ENCODE data around the gene PPM1F. TPM values are rescaled to one million over a fixed set of nuclear protein-coding genes. Genes with fewer than 3 reads are reported as not detected.
A peak's percentile ranks its signal among the peaks of the same experiment; 100 is the strongest.

Gene PPM1F
- 38.8 and 45.9 TPM in 2 replicates for total RNA-seq (2014; rRNA removed; shearing (Covaris generic); ENCODE audit: low replicate concordance)

GRCh38 chr22:21952586-21953571 lies at the start of gene PPM1F:
TSS of gene PPM1F (minus strand) at chr22:21952848. CDS start at chr22:21946048, 6,800 bp downstream.
- DNase-seq (ENCODE audit: low read depth), result peak; percentile 76
- in situ Hi-C loops (cut with HindIII; ENCODE audit: low pct_unique_long_range_greater_than_20kb, low sequenced_read_pairs), result no loop called here

- DNase-seq (ENCODE audit: low read depth), result no peak
- in situ Hi-C loops (cut with HindIII; ENCODE audit: low pct_unique_long_range_greater_than_20kb, low sequenced_read_pairs), result no loop called here
These were observed 49.2 kb upstream of the PPM1F start for GRCh38 chr22:22001664-22002525.

GRCh38 chr22:21998595-21999247 lies 46.1 kb upstream of the PPM1F start:
- no peak for DNase-seq (ENCODE audit: low read depth)
- in situ Hi-C loops (cut with HindIII; ENCODE audit: low pct_unique_long_range_greater_than_20kb, low sequenced_read_pairs), result no loop called here

- DNase-seq (ENCODE audit: low read depth), result no peak
- in situ Hi-C loops (cut with HindIII; ENCODE audit: low pct_unique_long_range_greater_than_20kb, low sequenced_read_pairs), result no loop called here
These were observed 43.6 kb upstream of the PPM1F start for GRCh38 chr22:21996175-21996720.

- in situ Hi-C loops (cut with HindIII; ENCODE audit: low pct_unique_long_range_greater_than_20kb, low sequenced_read_pairs), result no loop called here
These were observed 43.0 kb upstream of the PPM1F start for GRCh38 chr22:21995660-21996059.

GRCh38 chr22:21994881-21995444 lies 42.3 kb upstream of the PPM1F start:
- in situ Hi-C loops (cut with HindIII; ENCODE audit: low pct_unique_long_range_greater_than_20kb, low sequenced_read_pairs), result no loop called here
- DNase-seq (ENCODE audit: low read depth), result no peak

More at GRCh38 chr22:21995660-21996059, 43.0 kb upstream of the PPM1F start:
- DNase-seq (ENCODE audit: low read depth), result no peak

GRCh38 chr22:21992593-21993237 lies 40.1 kb upstream of the PPM1F start:
- no peak for DNase-seq (ENCODE audit: low read depth)
- in situ Hi-C loops (cut with HindIII; ENCODE audit: low pct_unique_long_range_greater_than_20kb, low sequenced_read_pairs), result no loop called here

GRCh38 chr22:21991774-21992173 lies 39.1 kb upstream of the PPM1F start:
- DNase-seq (ENCODE audit: low read depth), result no peak
- in situ Hi-C loops (cut with HindIII; ENCODE audit: low pct_unique_long_range_greater_than_20kb, low sequenced_read_pairs), result no loop called here

GRCh38 chr22:21991304-21991596 lies 38.6 kb upstream of the PPM1F start:
- DNase-seq (ENCODE audit: low read depth), result no peak
- in situ Hi-C loops (cut with HindIII; ENCODE audit: low pct_unique_long_range_greater_than_20kb, low sequenced_read_pairs), result no loop called here

- in situ Hi-C loops (cut with HindIII; ENCODE audit: low pct_unique_long_range_greater_than_20kb, low sequenced_read_pairs), result no loop called here
- no peak for DNase-seq (ENCODE audit: low read depth)
These were observed 38.0 kb upstream of the PPM1F start for GRCh38 chr22:21990445-21991303.

GRCh38 chr22:21989049-21989448 lies 36.4 kb upstream of the PPM1F start:
- DNase-seq (ENCODE audit: low read depth), result no peak
- in situ Hi-C loops (cut with HindIII; ENCODE audit: low pct_unique_long_range_greater_than_20kb, low sequenced_read_pairs), result no loop called here

GRCh38 chr22:21985214-21985613 lies 32.6 kb upstream of the PPM1F start:
- in situ Hi-C loops (cut with HindIII; ENCODE audit: low pct_unique_long_range_greater_than_20kb, low sequenced_read_pairs), result no loop called here
- no peak for DNase-seq (ENCODE audit: low read depth)

GRCh38 chr22:21984793-21985192 lies 32.1 kb upstream of the PPM1F start:
- DNase-seq (ENCODE audit: low read depth), result no peak
- in situ Hi-C loops (cut with HindIII; ENCODE audit: low pct_unique_long_range_greater_than_20kb, low sequenced_read_pairs), result no loop called here

- in situ Hi-C loops (cut with HindIII; ENCODE audit: low pct_unique_long_range_greater_than_20kb, low sequenced_read_pairs), result no loop called here
- peak; percentile 59 for DNase-seq (ENCODE audit: low read depth)
These were observed 29.8 kb upstream of the PPM1F start, which contains the start of gene TOP3B for GRCh38 chr22:21982338-21982965. TSS of gene TOP3B (minus strand) at chr22:21982787. CDS start at chr22:21975709, 7,078 bp downstream.

GRCh38 chr22:21981874-21982273 lies 29.2 kb upstream of the PPM1F start:
- in situ Hi-C loops (cut with HindIII; ENCODE audit: low pct_unique_long_range_greater_than_20kb, low sequenced_read_pairs), result no loop called here

GRCh38 chr22:21980547-21980946 lies 27.9 kb upstream of the PPM1F start:
- in situ Hi-C loops (cut with HindIII; ENCODE audit: low pct_unique_long_range_greater_than_20kb, low sequenced_read_pairs), result no loop called here

More at GRCh38 chr22:21981874-21982273, 29.2 kb upstream of the PPM1F start:
- no peak for DNase-seq (ENCODE audit: low read depth)

More at GRCh38 chr22:21980547-21980946, 27.9 kb upstream of the PPM1F start:
- DNase-seq (ENCODE audit: low read depth), result no peak

All from Caki2 (cell line).